Tongue (tissue), 2 donors: ENCODE measurements around the gene BANP. TPM values are rescaled to one million over a fixed set of nuclear protein-coding genes. Genes with fewer than 3 reads are reported as not detected.

Experiments used
- small RNA-seq: library from RNA; depleted of rRNA; stranded (forward); fragments of <200 nt; gene quantifications from one replicate; pipeline ENCODE3, GENCODE V24; 2014; ENCODE audit warnings: low replicate concordance
- total RNA-seq: library from RNA; depleted of rRNA; stranded (reverse); fragments of >200 nt; gene quantifications from one replicate; pipeline ENCODE4 v1.2.3, GENCODE V29; 2014

BANP gene
- total RNA-seq, 1 donor from 2014 or later, result 35.2 TPM

Small RNA genes within 50 kb of the gene (small RNA-seq; reads per million reads assigned to genes)
- not detected for gene AC127455.1

Other genes with a start within 250 kb of the BANP start
- gene KLHDC4, start 185.4 kb upstream of the BANP start, total RNA-seq, result 14.7 TPM
- gene SLC7A5, start 81.9 kb upstream of the BANP start, total RNA-seq, result 14.5 TPM
- not detected for gene CA5A, start 14.9 kb upstream of the BANP start, total RNA-seq